IPS DF 6.9 (cell line): ENCODE data around the gene ABCC5.

Source experiments
- DNase-seq: peaks from one replicate; pipeline ENCODE4 v3.0.0-alpha.2; 2013; ENCODE audit warnings: low read depth, low spot score
- H3K27ac ChIP-seq: one replicate; pipeline ENCODE4 v1.5.1; 2013; ENCODE audit warnings: low read length, control low read depth
- H3K27me3 ChIP-seq: 2 replicates; pipeline ENCODE4 v1.6.1; 2013; ENCODE audit warnings: mild to moderate bottlenecking, low read length; ENCODE audit not compliant: control insufficient read depth, insufficient read depth
- H3K36me3 ChIP-seq: 2 replicates; pipeline ENCODE4 v1.6.1; 2013; ENCODE audit warnings: low read length; ENCODE audit not compliant: control insufficient read depth, insufficient read depth
- H3K4me1 ChIP-seq: 2 replicates; pipeline ENCODE4 v1.6.1; 2013; ENCODE audit warnings: low read length; ENCODE audit not compliant: control insufficient read depth, insufficient read depth
- H3K4me3 ChIP-seq: 2 replicates; pipeline ENCODE4 v1.5.1; 2013; ENCODE audit warnings: mild to moderate bottlenecking, low read length
- H3K9me3 ChIP-seq: 2 replicates; pipeline ENCODE4 v1.6.1; 2013; ENCODE audit warnings: low read length, inconsistent platforms; ENCODE audit not compliant: control insufficient read depth, insufficient read depth
- WGBS: extraction: QIAGEN DNeasy Blood & Tissue Kit; methylation state at CpG from one replicate; pipeline ENCODE4 v1.1.7; 2013; ENCODE audit warnings: mixed read lengths, missing lambda C conversion rate; ENCODE audit not compliant: insufficient read length, insufficient coverage; 5-methylcytosine and 5-hydroxymethylcytosine counted together

The ABCC5 gene

GRCh38 chr3:184003187-184003967, 14.3 kb downstream of the ABCC5 start:
- no peaks in the 10 kb centered on the region for H3K4me1 ChIP-seq
- no peak overlapping the region for H3K4me3 ChIP-seq
- no CpG with 5 or more reads among the region's 5 CpGs for WGBS
- no peak for DNase-seq
- no peaks in the 10 kb centered on the region for H3K27me3 ChIP-seq
- H3K9me3 ChIP-seq = no peaks in the 10 kb centered on the region
- H3K27ac ChIP-seq = no peak overlapping the region
- no peaks in the 10 kb centered on the region for H3K36me3 ChIP-seq

- no peak overlapping the region for H3K27ac ChIP-seq
- H3K9me3 ChIP-seq = no peaks in the 10 kb centered on the region
- no peaks in the 10 kb centered on the region for H3K36me3 ChIP-seq
- no peak overlapping the region for H3K4me3 ChIP-seq
- H3K4me1 ChIP-seq = no peaks in the 10 kb centered on the region
- no CpG with 5 or more reads among the region's 11 CpGs for WGBS
- no peaks in the 10 kb centered on the region for H3K27me3 ChIP-seq
- DNase-seq = no peak
These were observed 15.2 kb downstream of the ABCC5 start for GRCh38 chr3:184002469-184002868.

GRCh38 chr3:184001761-184002160, 15.9 kb downstream of the ABCC5 start:
- Histone ChIP-seq H3K27ac (no peak overlapping the region), H3K4me3 (no peak overlapping the region), H3K4me1 (no peaks in the 10 kb centered on the region), H3K36me3 (no peaks in the 10 kb centered on the region), H3K27me3 (no peaks in the 10 kb centered on the region), H3K9me3 (no peaks in the 10 kb centered on the region)
- no peak for DNase-seq
- no CpG with 5 or more reads among the region's 3 CpGs for WGBS

GRCh38 chr3:183991403-183991802, 26.3 kb downstream of the ABCC5 start:
- H3K27me3 ChIP-seq = no peaks in the 10 kb centered on the region
- DNase-seq = no peak
- H3K27ac ChIP-seq = no peak overlapping the region
- H3K36me3 ChIP-seq = peaks cover 8% of the 10 kb centered on the region
- no CpG with 5 or more reads among the region's 5 CpGs for WGBS
- H3K4me3 ChIP-seq = no peak overlapping the region
- no peaks in the 10 kb centered on the region for H3K9me3 ChIP-seq
- no peaks in the 10 kb centered on the region for H3K4me1 ChIP-seq

GRCh38 chr3:183988216-183988790, 29.4 kb downstream of the ABCC5 start:
- H3K27ac ChIP-seq = no peak overlapping the region
- no peaks in the 10 kb centered on the region for H3K27me3 ChIP-seq
- peaks cover 3% of the 10 kb centered on the region for H3K4me1 ChIP-seq
- no peaks in the 10 kb centered on the region for H3K9me3 ChIP-seq
- no peak for DNase-seq
- H3K36me3 ChIP-seq = peaks cover 8% of the 10 kb centered on the region
- no CpG with 5 or more reads among the region's 16 CpGs for WGBS
- no peak overlapping the region for H3K4me3 ChIP-seq

- Histone ChIP-seq H3K9me3 (no peaks in the 10 kb centered on the region), H3K4me1 (peaks cover 3% of the 10 kb centered on the region), H3K36me3 (peaks cover 8% of the 10 kb centered on the region), H3K27me3 (no peaks in the 10 kb centered on the region), H3K4me3 (no peak overlapping the region), H3K27ac (no peak overlapping the region)
- DNase-seq = no peak
- WGBS = no CpG with 5 or more reads among the region's 11 CpGs
These were observed 30.6 kb downstream of the ABCC5 start for GRCh38 chr3:183987000-183987600.

GRCh38 chr3:183984749-183985729, 32.6 kb downstream of the ABCC5 start:
- DNase-seq = no peak
- no peak overlapping the region for H3K4me3 ChIP-seq
- peaks cover 3% of the 10 kb centered on the region for H3K4me1 ChIP-seq
- WGBS = no CpG with 5 or more reads among the region's 11 CpGs
- no peaks in the 10 kb centered on the region for H3K9me3 ChIP-seq
- H3K36me3 ChIP-seq = peaks cover 8% of the 10 kb centered on the region
- H3K27ac ChIP-seq = no peak overlapping the region
- H3K27me3 ChIP-seq = no peaks in the 10 kb centered on the region

GRCh38 chr3:183984127-183984740, 33.5 kb downstream of the ABCC5 start:
- Histone ChIP-seq H3K27ac (no peak overlapping the region), H3K36me3 (peaks cover 8% of the 10 kb centered on the region)
- no peak for DNase-seq

GRCh38 chr3:183981990-183982644, 35.6 kb downstream of the ABCC5 start:
- no peak for DNase-seq
- Histone ChIP-seq H3K4me3 (no peak overlapping the region), H3K4me1 (peaks cover 3% of the 10 kb centered on the region), H3K27ac (no peak overlapping the region), H3K27me3 (no peaks in the 10 kb centered on the region), H3K9me3 (no peaks in the 10 kb centered on the region), H3K36me3 (no peaks in the 10 kb centered on the region; the same call in 1 of the 2 replicates)
- WGBS = no CpG with 5 or more reads among the region's 6 CpGs

More at GRCh38 chr3:183984127-183984740, 33.5 kb downstream of the ABCC5 start:
- peaks cover 3% of the 10 kb centered on the region for H3K4me1 ChIP-seq
- H3K4me3 ChIP-seq = no peak overlapping the region
- no CpG with 5 or more reads among the region's 4 CpGs for WGBS
- no peaks in the 10 kb centered on the region for H3K27me3 ChIP-seq
- no peaks in the 10 kb centered on the region for H3K9me3 ChIP-seq
